Subcutaneous adipose tissue (tissue), 4 donors: ENCODE results near the gene PCDHA5. TPM values are rescaled to one million over a fixed set of nuclear protein-coding genes. Genes with fewer than 3 reads are reported as not detected.

Experiments
- total RNA-seq, 4 donors: library from RNA; depleted of rRNA; stranded (reverse); fragments of >200 nt; gene quantifications; one replicate each; pipeline ENCODE4 v1.1.0, GENCODE V29; 2016
- TF ChIP-seq, protein P1 (sequence below): fragments of 450-650 bp; IDR thresholded peaks from one replicate; pipeline ENCODE4 v1.5.1; 2016; ENCODE audit warnings: low read depth, mild to moderate bottlenecking, control low read depth, antibody characterized with exemption, moderate library complexity

PCDHA5 gene
- total RNA-seq, 4 donors from 2014 or later: 0.33 to 0.57 (median 0.51) TPM; not detected in 1

DNA sequence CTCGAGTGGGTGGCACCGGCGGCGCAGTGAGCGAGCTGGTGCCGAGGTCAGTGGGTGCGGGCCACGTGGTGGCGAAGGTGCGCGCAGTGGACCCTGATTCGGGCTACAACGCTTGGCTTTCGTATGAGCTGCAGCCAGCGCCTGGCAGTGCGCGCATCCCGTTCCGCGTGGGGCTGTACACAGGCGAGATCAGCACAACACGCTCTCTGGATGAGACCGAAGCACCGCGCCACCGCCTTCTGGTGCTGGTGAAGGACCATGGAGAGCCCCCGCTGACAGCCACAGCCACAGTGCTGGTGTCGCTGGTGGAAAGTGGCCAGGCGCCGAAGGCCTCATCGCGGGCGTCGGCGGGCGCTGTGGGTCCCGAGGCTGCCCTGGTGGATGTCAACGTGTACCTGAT is 2.1 kb downstream of the PCDHA5 start:
- TF ChIP-seq, protein P1, sequence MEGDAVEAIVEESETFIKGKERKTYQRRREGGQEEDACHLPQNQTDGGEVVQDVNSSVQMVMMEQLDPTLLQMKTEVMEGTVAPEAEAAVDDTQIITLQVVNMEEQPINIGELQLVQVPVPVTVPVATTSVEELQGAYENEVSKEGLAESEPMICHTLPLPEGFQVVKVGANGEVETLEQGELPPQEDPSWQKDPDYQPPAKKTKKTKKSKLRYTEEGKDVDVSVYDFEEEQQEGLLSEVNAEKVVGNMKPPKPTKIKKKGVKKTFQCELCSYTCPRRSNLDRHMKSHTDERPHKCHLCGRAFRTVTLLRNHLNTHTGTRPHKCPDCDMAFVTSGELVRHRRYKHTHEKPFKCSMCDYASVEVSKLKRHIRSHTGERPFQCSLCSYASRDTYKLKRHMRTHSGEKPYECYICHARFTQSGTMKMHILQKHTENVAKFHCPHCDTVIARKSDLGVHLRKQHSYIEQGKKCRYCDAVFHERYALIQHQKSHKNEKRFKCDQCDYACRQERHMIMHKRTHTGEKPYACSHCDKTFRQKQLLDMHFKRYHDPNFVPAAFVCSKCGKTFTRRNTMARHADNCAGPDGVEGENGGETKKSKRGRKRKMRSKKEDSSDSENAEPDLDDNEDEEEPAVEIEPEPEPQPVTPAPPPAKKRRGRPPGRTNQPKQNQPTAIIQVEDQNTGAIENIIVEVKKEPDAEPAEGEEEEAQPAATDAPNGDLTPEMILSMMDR: no peak

DNA sequence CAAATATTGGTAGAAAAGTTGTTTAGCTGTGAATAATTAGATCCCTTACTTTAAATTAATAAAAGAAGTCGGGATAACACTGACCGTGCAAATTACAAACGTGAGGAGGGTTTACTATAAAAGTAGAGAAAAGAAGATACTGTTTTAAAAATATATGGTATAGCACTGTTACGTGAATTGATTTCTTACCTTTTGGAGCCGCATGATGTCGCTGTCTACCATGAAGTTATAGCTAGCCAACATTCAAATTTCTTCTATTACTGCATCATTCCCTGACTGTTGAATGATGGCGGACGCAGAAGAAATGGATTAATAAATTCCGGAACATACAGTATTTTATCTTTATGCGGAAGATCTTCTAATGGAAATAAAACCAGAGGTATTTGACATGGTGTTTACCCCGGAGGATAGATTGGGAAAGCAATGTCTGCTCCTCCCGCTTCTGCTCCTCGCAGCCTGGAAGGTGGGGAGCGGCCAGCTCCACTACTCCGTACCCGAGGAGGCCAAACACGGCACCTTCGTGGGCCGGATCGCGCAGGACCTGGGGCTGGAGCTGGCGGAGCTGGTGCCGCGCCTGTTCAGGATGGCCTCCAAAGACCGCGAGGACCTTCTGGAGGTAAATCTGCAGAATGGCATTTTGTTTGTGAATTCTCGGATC is 6.4 kb downstream of the PCDHA5 start, which contains the start of gene PCDHA6:
TSS of gene PCDHA6 (plus strand) at position 257 of the 658 bp plus-strand sequence. CDS start at position 389, 132 bp downstream.
- TF ChIP-seq, protein P1: no peak

DNA sequence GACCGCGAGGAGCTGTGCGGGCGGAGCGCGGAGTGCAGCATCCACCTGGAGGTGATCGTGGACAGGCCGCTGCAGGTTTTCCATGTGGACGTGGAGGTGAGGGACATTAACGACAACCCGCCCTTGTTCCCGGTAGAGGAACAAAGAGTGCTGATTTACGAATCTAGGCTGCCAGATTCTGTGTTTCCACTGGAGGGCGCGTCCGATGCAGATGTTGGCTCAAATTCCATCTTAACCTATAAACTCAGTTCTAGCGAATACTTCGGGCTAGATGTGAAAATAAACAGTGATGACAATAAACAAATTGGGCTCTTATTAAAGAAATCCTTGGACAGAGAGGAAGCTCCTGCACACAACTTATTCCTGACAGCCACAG is 6.9 kb downstream of the PCDHA5 start:
- TF ChIP-seq, protein P1: no peak

DNA sequence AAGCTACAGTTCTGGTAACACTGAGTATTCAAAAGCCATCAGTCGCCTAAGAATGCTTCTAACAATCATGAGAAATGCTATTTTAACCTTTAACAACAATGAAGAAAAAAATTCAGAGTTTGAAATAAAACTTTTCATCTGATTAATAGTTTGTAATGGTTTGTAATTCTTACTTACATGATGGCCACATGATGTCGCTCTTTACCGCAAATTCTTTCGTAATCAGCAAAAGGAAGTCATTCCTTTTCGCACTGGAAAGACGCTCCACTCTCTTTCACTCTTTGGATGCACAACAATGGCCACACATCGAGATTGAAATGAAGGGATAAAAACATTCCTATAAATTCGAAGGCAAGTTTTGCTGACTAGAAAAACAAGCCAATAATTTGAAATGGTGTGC is 12.6 kb downstream of the PCDHA5 start, which contains the start of gene PCDHA7:
TSS of gene PCDHA7 (plus strand) at position 277 of the 400 bp plus-strand sequence. CDS start at position 392, 115 bp downstream.
- TF ChIP-seq, protein P1: no peak

DNA sequence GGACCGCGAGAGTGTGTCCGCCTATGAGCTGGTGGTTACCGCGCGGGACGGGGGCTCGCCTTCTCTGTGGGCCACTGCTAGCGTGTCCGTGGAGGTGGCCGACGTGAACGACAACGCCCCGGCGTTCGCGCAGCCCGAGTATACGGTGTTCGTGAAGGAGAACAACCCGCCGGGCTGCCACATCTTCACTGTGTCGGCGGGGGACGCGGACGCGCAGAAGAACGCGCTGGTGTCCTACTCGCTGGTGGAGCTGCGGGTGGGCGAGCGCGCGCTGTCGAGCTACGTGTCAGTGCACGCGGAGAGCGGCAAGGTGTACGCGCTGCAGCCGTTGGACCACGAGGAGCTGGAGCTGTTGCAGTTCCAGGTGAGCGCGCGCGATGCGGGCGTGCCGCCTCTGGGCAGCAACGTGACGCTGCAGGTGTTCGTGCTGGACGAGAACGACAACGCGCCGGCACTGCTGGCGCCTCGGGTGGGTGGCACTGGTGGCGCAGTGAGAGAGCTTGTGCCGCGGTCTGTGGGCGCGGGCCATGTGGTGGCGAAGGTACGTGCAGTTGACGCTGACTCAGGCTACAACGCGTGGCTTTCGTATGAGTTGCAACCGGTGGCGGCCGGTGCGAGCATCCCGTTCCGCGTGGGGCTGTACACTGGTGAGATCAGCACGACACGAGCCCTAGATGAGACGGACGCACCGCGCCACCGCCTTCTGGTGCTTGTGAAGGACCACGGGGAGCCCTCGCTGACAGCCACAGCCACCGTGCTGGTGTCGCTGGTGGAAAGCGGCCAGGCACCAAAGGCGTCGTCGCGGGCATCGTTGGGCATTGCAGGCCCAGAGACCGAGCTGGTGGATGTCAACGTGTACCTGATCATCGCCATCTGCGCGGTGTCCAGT is 14.5 kb downstream of the PCDHA5 start:
- TF ChIP-seq, protein P1: no peak

DNA sequence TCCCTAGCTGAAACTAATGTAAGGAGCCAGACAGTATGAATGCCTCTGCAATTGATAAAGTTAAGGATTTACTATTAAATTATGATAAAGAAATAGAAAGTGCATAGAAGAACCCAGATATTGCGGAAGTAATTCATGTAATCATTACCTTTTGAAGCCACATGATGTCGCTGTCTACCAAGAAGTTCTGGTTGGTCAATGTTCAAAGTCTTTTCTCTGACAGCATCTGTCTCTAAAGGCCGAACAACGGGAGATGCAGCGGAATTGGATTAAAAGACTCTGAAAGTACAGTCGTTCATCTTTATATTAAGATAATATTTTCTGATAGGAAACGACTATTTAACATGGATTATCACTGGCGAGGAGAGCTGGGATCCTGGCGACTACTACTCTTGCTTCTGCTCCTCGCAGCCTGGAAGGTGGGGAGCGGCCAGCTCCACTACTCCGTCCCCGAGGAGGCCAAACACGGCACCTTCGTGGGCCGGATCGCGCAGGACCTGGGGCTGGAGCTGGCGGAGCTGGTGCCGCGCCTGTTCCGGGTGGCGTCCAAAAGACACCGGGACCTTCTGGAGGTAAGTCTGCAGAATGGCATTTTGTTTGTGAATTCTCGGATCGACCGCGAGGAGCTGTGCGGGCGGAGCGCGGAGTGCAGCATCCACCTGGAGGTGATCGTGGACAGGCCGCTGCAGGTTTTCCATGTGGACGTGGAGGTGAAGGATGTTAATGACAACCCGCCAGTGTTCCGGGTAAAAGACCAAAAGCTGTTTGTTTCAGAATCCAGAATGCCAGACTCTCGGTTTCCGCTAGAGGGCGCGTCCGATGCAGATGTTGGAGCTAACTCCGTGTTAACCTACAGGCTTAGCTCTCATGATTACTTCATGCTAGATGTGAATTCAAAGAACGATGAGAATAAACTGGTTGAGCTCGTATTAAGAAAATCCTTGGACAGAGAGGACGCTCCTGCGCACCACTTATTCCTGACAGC is 19.9 kb downstream of the PCDHA5 start, which contains the start of gene PCDHA8:
TSS of gene PCDHA8 (plus strand) at position 210 of the 985 bp plus-strand sequence. CDS start at position 345, 135 bp downstream.
- TF ChIP-seq, protein P1: no peak
